ENCODE data around the gene TCAIM. TPM values are rescaled to one million over a fixed set of nuclear protein-coding genes. Genes with fewer than 3 reads are reported as not detected.

TCAIM gene
- total and polyA plus RNA-seq, 3 donors from 2014 or later = 12.3 to 33.5 (median 28.3) TPM

DNA sequence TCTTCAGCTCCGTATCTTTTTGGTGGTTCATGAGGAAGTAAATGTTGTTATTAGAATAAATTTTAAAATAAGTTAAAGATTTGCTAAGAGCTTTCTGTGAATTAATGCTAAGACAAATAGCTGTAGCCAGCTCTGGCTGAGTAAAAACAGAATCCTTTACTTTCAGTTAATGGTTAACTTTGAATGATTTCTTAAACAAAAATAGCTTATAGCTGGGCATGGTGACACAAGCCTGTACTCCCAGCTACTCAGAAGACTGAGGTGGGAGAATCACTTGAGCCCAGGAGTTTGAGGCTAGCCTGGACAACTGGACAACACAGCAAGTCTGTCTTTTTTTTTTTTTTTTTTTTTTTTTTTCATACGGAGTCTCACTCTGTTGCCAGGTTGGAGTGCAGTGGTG is 25.0 kb downstream of the TCAIM start:
- Histone ChIP-seq H3K27me3 (no peaks in the 10 kb centered on the region), H3K9me3 (no peaks in the 10 kb centered on the region), H3K4me3 (no peak overlapping the region), H3K27ac (no peak overlapping the region), H3K36me3 (ENCODE audit: low read depth, missing control alignments) (no peaks in the 10 kb centered on the region), H3K4me1 (no peaks in the 10 kb centered on the region)
- no peak for DNase-seq
- TF ChIP-seq POLR2A (IDR thresholded peaks at IDR 0.05) (no peak), CTCF (IDR thresholded peaks at IDR 0.05) (no peak)
- 92% methylated on average over 2 of the region's 2 CpGs for WGBS, 2 donors
- intact Hi-C loops (cut with DNase I; ENCODE audit: low total_unique reads) = no loop called here

GRCh38 chr3:44365952-44366351 is 27.4 kb downstream of the TCAIM start:
- no peaks in the 10 kb centered on the region for H3K9me3 ChIP-seq
- TF ChIP-seq CTCF (IDR thresholded peaks at IDR 0.05) (no peak), POLR2A (IDR thresholded peaks at IDR 0.05) (no peak)
- intact Hi-C loops (cut with DNase I; ENCODE audit: low total_unique reads) = no loop called here
- DNase-seq = no peak
- H3K27me3 ChIP-seq = no peaks in the 10 kb centered on the region
- H3K4me3 ChIP-seq = no peak overlapping the region
- H3K27ac ChIP-seq = no peak overlapping the region
- H3K36me3 ChIP-seq (ENCODE audit: low read depth, missing control alignments) = no peaks in the 10 kb centered on the region
- no peaks in the 10 kb centered on the region for H3K4me1 ChIP-seq
- 86 to 89% methylated on average over 1 of the region's 1 CpG for WGBS, 2 donors

DNA sequence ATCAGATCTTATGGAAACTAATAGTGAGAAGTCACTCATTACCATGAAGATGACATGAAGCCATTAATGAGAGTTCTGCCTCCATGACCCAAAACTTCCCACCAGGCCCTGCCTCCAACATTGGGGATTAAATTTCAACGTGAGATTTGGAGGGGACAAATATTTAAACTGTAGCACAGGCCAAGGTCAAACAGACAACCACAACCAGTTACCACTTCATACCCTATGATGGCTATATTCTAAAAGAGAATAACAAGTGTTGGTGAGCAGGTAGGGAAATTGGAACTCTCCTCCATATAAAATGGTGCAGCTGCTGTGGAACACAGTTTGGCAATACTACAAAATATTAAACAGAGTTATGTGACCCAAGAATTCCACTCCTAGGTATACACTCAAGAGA is 36.9 kb downstream of the TCAIM start:
- Histone ChIP-seq H3K4me3 (no peak overlapping the region), H3K36me3 (ENCODE audit: low read depth, missing control alignments) (no peaks in the 10 kb centered on the region), H3K4me1 (no peaks in the 10 kb centered on the region), H3K27me3 (no peaks in the 10 kb centered on the region), H3K9me3 (no peaks in the 10 kb centered on the region), H3K27ac (no peak overlapping the region)
- no peak for DNase-seq
- TF ChIP-seq CTCF (IDR thresholded peaks at IDR 0.05) (no peak), POLR2A (IDR thresholded peaks at IDR 0.05) (no peak)
- WGBS, 2 donors = 67 to 85% methylated on average over 1 of the region's 1 CpG
- intact Hi-C loops (cut with DNase I; ENCODE audit: low total_unique reads) = no loop called here

DNA sequence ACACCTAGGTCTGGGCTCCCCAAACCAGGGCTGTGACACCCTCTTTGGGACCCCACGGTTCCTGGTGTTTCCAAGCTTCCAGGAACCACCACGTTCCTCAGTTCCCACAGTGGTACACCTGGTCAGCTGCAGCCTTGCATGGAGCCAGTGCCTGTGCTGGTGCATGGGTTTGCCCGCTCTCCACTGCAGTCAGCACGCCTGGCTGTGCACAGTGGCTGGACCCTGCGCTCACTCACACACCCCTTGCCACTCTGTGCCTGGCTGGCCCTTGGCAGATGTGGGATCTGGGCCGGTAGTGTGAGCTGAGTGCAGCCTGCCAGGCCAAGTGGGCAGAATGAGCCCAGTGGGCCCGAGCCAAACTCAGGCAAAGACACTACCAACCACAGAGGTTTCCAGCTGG is 48.8 kb downstream of the TCAIM start:
- Histone ChIP-seq H3K4me1 (no peaks in the 10 kb centered on the region), H3K4me3 (no peak overlapping the region), H3K27me3 (no peaks in the 10 kb centered on the region), H3K27ac (no peak overlapping the region), H3K36me3 (ENCODE audit: low read depth, missing control alignments) (no peaks in the 10 kb centered on the region), H3K9me3 (no peaks in the 10 kb centered on the region)
- intact Hi-C loops (cut with DNase I; ENCODE audit: low total_unique reads) = no loop called here
- WGBS, 2 donors = 98 to 99% methylated on average over 6 to 7 of the region's 7 CpGs
- no peak for TF ChIP-seq POLR2A (IDR thresholded peaks at IDR 0.05)
- no peak for TF ChIP-seq CTCF (IDR thresholded peaks at IDR 0.05)
- DNase-seq = no peak

DNA sequence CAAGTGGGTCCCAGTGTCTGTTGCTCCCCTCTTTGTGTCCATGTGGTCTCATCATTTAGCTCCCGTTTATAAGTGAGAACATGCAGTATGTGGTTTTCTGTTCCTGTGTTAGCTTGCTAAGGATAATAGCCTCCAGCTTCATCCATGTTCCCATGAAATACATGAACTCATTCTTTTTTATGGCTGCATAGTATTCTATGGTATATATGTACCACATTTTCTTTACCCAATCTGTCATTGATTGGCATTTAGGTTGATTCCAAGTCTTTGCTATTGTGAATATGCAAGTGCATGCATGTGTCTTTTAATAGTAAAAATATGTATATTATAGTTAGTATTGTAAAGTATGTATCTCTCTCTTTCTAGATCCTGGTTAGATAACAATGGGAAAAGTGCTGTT is 53.9 kb downstream of the TCAIM start:
- no peaks in the 10 kb centered on the region for H3K9me3 ChIP-seq
- no peak overlapping the region for H3K4me3 ChIP-seq
- TF ChIP-seq CTCF (IDR thresholded peaks at IDR 0.05) (no peak), POLR2A (IDR thresholded peaks at IDR 0.05) (no peak)
- no peaks in the 10 kb centered on the region for H3K36me3 ChIP-seq (ENCODE audit: low read depth, missing control alignments)
- intact Hi-C loops (cut with DNase I; ENCODE audit: low total_unique reads) = no loop called here
- WGBS, 2 donors = 92 to 100% methylated on average over 1 of the region's 1 CpG
- H3K27me3 ChIP-seq = no peaks in the 10 kb centered on the region
- no peak for DNase-seq
- H3K27ac ChIP-seq = no peak overlapping the region
- no peaks in the 10 kb centered on the region for H3K4me1 ChIP-seq

All from testis (tissue), 3 donors.